HL-60 (cell line): ENCODE results near the gene UST.

ENCODE experiments used
- DNase-seq, 2 experiments: peaks; one replicate each; pipeline ENCODE4 v3.0.0-alpha.2; 2010 to 2020; ENCODE audit warnings: low read depth in 1 of 2, low spot score in 1 of 2
- H3K27ac ChIP-seq: fragments of 250-450 bp; sonication (Bioruptor Pico); replicated peaks from 2 replicates; pipeline ENCODE4 v1.5.1; 2020; ENCODE audit warnings: mild to moderate bottlenecking, moderate library complexity
- H3K27me3 ChIP-seq: fragments of 250-450 bp; sonication (Bioruptor Pico); 2 replicates; pipeline ENCODE4 v1.5.1; 2021; ENCODE audit warnings: mild to moderate bottlenecking, moderate library complexity; ENCODE audit not compliant: insufficient read depth, poor library complexity, severe bottlenecking
- H3K4me3 ChIP-seq: replicated peaks from 2 replicates; pipeline ENCODE4 v1.5.1; 2011; ENCODE audit warnings: mild to moderate bottlenecking, control low read depth, low read length; ENCODE audit not compliant: insufficient read depth
- GABPA ChIP-seq: IDR thresholded peaks from 2 replicates; pipeline ENCODE4 v1.6.1; 2012; ENCODE audit warnings: low read depth
- POLR2AphosphoS5 ChIP-seq: IDR thresholded peaks from 2 replicates; pipeline ENCODE4 v1.6.1; 2012; ENCODE audit warnings: low read depth
- SPI1 ChIP-seq: IDR thresholded peaks from 2 replicates; pipeline ENCODE4 v1.6.1; 2012; ENCODE audit warnings: low read depth, mild to moderate bottlenecking, borderline replicate concordance
- TF ChIP-seq, protein P1 (sequence below): IDR thresholded peaks from one replicate; pipeline ENCODE4 v1.5.1; 2011; ENCODE audit warnings: low read length, control low read depth, inconsistent platforms; ENCODE audit not compliant: insufficient read depth
- TF ChIP-seq, protein P2 (sequence below): IDR thresholded peaks from 2 replicates; pipeline ENCODE4 v1.6.1; 2012; ENCODE audit warnings: low read depth; ENCODE audit not compliant: insufficient replicate concordance

The UST gene

DNA sequence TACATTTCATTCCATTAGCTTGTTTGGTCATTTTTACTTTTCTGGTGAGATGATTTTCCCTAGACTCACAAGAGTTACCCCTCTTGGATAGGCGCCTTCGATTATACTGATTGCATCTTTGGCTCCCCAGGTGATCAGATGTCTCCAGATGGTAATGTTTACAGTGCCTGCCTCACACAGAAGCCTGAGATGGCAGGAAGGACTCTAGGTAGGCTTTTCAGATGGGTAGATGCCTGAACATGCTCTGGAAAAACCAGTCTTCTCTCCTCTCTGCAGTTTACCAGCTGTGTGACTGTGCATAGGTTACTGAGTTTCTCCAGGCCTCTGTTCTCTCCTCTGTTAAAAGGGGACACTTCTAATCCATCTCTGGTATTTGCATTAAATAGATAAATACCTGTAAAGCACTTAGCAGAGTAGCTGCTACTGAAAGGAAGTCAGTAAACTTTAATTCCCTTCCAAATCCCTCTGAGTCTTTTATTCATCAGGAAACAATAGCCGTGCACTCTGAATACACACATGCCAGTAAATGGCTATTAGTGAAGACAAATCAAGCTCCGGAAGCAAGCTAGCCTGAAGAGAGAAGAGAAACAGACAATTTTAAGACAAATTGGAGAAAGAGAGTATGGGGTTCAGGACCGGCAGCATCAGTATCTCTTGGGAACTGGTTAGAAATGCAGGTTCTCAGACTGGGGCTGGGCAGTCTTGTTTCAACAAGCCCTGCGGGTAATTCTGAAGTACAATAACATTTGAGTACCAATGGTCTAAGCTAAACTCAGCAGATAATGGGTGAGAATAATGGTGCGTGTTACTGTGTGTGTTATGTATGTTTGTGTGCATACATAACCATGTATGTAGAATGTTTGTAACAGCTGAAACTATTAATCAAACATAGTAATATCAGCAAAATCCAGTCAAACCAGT is 139.4 kb downstream of the UST start:
- Histone ChIP-seq H3K27ac (no peak overlapping the region), H3K4me3 (no peak overlapping the region), H3K27me3 (no peaks in the 10 kb centered on the region)
- DNase-seq: no peak
- TF ChIP-seq GABPA: no peak
- no peak for TF ChIP-seq POLR2AphosphoS5
- TF ChIP-seq, protein P1, sequence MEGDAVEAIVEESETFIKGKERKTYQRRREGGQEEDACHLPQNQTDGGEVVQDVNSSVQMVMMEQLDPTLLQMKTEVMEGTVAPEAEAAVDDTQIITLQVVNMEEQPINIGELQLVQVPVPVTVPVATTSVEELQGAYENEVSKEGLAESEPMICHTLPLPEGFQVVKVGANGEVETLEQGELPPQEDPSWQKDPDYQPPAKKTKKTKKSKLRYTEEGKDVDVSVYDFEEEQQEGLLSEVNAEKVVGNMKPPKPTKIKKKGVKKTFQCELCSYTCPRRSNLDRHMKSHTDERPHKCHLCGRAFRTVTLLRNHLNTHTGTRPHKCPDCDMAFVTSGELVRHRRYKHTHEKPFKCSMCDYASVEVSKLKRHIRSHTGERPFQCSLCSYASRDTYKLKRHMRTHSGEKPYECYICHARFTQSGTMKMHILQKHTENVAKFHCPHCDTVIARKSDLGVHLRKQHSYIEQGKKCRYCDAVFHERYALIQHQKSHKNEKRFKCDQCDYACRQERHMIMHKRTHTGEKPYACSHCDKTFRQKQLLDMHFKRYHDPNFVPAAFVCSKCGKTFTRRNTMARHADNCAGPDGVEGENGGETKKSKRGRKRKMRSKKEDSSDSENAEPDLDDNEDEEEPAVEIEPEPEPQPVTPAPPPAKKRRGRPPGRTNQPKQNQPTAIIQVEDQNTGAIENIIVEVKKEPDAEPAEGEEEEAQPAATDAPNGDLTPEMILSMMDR: no peak
- TF ChIP-seq, protein P2, sequence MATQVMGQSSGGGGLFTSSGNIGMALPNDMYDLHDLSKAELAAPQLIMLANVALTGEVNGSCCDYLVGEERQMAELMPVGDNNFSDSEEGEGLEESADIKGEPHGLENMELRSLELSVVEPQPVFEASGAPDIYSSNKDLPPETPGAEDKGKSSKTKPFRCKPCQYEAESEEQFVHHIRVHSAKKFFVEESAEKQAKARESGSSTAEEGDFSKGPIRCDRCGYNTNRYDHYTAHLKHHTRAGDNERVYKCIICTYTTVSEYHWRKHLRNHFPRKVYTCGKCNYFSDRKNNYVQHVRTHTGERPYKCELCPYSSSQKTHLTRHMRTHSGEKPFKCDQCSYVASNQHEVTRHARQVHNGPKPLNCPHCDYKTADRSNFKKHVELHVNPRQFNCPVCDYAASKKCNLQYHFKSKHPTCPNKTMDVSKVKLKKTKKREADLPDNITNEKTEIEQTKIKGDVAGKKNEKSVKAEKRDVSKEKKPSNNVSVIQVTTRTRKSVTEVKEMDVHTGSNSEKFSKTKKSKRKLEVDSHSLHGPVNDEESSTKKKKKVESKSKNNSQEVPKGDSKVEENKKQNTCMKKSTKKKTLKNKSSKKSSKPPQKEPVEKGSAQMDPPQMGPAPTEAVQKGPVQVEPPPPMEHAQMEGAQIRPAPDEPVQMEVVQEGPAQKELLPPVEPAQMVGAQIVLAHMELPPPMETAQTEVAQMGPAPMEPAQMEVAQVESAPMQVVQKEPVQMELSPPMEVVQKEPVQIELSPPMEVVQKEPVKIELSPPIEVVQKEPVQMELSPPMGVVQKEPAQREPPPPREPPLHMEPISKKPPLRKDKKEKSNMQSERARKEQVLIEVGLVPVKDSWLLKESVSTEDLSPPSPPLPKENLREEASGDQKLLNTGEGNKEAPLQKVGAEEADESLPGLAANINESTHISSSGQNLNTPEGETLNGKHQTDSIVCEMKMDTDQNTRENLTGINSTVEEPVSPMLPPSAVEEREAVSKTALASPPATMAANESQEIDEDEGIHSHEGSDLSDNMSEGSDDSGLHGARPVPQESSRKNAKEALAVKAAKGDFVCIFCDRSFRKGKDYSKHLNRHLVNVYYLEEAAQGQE: no peak
- no peak for TF ChIP-seq SPI1

DNA sequence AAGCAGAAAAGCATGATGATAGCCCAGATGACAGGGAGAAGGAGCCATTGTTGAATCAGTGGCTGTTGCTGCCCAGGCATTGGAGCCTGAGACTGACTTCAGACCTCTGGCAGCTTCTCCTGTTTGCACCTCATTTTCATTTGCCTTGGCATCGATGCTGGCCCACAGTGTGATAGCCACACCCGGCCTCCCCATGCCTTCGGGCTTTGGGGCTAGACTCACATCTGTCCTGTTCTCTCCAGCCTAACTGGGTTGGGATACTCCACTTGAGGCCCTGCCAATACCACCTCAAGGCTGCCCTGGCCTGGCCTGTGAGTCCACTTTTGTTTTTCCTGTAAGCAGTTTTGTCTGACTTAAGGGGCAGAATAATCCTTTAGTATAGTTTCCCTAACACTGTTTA is 140.4 kb downstream of the UST start:
- Histone ChIP-seq H3K4me3 (no peak overlapping the region), H3K27ac (no peak overlapping the region), H3K27me3 (no peaks in the 10 kb centered on the region)
- TF ChIP-seq GABPA: no peak
- no peak for TF ChIP-seq SPI1
- TF ChIP-seq, protein P2: no peak
- TF ChIP-seq, protein P1: no peak
- TF ChIP-seq POLR2AphosphoS5: no peak
- no peak for DNase-seq

DNA sequence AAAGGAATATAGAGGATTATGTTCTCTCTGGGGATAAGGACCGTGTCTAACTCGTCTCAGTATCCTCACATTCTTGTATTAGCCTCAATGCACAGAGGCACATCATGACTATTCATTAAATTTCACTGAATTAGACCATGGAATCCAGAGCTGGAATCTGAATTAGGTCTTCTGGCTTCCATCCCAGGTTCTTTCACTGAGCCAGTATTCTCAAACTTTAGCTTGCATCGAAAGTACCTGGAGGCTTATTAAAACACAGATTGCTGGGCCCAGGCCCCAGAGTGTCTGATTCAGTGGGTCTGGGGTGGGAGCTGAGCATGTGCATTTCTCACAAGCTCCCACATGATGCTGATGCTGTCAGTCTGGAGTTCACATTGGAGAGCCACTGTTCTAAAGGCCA is 142.0 kb downstream of the UST start:
- no peak for DNase-seq
- Histone ChIP-seq H3K27ac (no peak overlapping the region), H3K27me3 (no peaks in the 10 kb centered on the region), H3K4me3 (no peak overlapping the region)
- TF ChIP-seq GABPA (no peak), SPI1 (no peak), POLR2AphosphoS5 (no peak)
- TF ChIP-seq, protein P1: no peak
- TF ChIP-seq, protein P2: no peak
